Osteoblast (primary cell): ENCODE results near the gene UNC45B. TPM values are rescaled to one million over a fixed set of nuclear protein-coding genes. Genes with fewer than 3 reads are reported as not detected.
A peak's percentile ranks its signal among the peaks of the same experiment; 100 is the strongest.
"Not testable (repeated sequence)": the region's sequence is repeated elsewhere in the genome, so short reads cannot be mapped to it uniquely, and the experiment has no call there.

ENCODE experiments used
- DNase-seq: peaks from one replicate; pipeline ENCODE4 v3.0.0; 2011; ENCODE audit warnings: low spot score, mixed read lengths; ENCODE audit not compliant: insufficient read length; ENCODE audit errors: missing footprints
- H2AFZ ChIP-seq: 2 replicates; pipeline ENCODE4 v1.6.0; 2011; ENCODE audit warnings: mild to moderate bottlenecking, low read length
- H3K27ac ChIP-seq: 2 replicates; pipeline ENCODE4 v1.5.1; 2011; ENCODE audit warnings: mild to moderate bottlenecking, low read depth, low read length, moderate library complexity
- H3K27me3 ChIP-seq: 2 replicates; pipeline ENCODE4 v1.6.0; 2012; ENCODE audit warnings: mild to moderate bottlenecking, control low read depth, inconsistent platforms, low read length, moderate library complexity; ENCODE audit not compliant: insufficient read depth
- H3K36me3 ChIP-seq: 2 replicates; pipeline ENCODE4 v1.5.1; 2011; ENCODE audit warnings: mild to moderate bottlenecking, low read length, control low read depth, moderate library complexity; ENCODE audit not compliant: insufficient read depth
- H3K4me1 ChIP-seq: 2 replicates; pipeline ENCODE4 v1.5.1; 2011; ENCODE audit warnings: mild to moderate bottlenecking, low read length, control low read depth, moderate library complexity; ENCODE audit not compliant: insufficient read depth
- H3K4me2 ChIP-seq: 2 replicates; pipeline ENCODE4 v1.6.0; 2011; ENCODE audit warnings: mild to moderate bottlenecking, low read length; ENCODE audit not compliant: insufficient read depth
- H3K4me3 ChIP-seq: fragments of 200-600 bp; sonication (generic); 3 replicates; pipeline ENCODE4 v1.5.1; 2012; ENCODE audit warnings: mild to moderate bottlenecking, low read length, inconsistent platforms; ENCODE audit not compliant: insufficient read depth
- H3K79me2 ChIP-seq: 2 replicates; pipeline ENCODE4 v1.6.0; 2012; ENCODE audit warnings: mild to moderate bottlenecking, low read length, control low read depth, inconsistent platforms; ENCODE audit not compliant: insufficient read depth
- H3K9me3 ChIP-seq: 2 replicates; pipeline ENCODE4 v1.5.1; 2011; ENCODE audit warnings: low read depth, low read length, control low read depth
- H4K20me1 ChIP-seq: 2 replicates; pipeline ENCODE4 v1.6.0; 2012; ENCODE audit warnings: mild to moderate bottlenecking, low read length, control low read depth; ENCODE audit not compliant: insufficient read depth
- total RNA-seq: library from RNA; depleted of rRNA; stranded (reverse); fragments of >200 nt; gene quantifications from 2 replicates; pipeline ENCODE4 v1.2.3, GENCODE V29; 2012
- TF ChIP-seq, protein P1 (sequence below): IDR thresholded peaks from 2 replicates; pipeline ENCODE4 v1.5.1; 2011; ENCODE audit warnings: mild to moderate bottlenecking, low read depth, low read length, moderate library complexity; ENCODE audit errors: extremely low read depth

The UNC45B gene
- total RNA-seq, 1 donor: not detected

DNA sequence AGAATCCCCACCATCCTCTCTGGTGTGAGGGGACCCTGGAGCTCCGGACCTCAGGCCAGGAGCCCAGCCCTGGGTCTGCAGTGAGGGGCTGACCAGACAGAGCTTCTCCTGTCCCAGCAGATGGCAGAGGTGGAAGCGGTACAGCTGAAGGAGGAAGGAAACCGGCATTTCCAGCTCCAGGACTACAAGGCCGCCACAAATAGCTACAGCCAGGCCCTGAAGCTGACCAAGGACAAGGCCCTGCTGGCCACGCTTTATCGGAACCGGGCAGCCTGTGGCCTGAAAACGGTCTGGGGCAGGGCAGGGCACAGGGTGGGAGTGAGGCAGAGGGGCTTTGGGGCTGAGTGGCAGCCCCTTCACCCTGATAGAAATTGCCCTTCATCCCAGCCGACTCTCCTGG, 527 bp downstream of the UNC45B start:
- Histone ChIP-seq H3K36me3 (no peaks in the 10 kb centered on the region), H3K4me3 (no peak overlapping the region), H3K9me3 (no peaks in the 10 kb centered on the region), H3K27ac (no peak overlapping the region), H2AFZ (no peak overlapping the region), H3K27me3 (peaks cover 3% of the 10 kb centered on the region), H3K4me2 (no peak overlapping the region), H3K4me1 (no peaks in the 10 kb centered on the region), H4K20me1 (no peaks in the 10 kb centered on the region), H3K79me2 (no peaks in the 10 kb centered on the region)
- TF ChIP-seq, protein P1, sequence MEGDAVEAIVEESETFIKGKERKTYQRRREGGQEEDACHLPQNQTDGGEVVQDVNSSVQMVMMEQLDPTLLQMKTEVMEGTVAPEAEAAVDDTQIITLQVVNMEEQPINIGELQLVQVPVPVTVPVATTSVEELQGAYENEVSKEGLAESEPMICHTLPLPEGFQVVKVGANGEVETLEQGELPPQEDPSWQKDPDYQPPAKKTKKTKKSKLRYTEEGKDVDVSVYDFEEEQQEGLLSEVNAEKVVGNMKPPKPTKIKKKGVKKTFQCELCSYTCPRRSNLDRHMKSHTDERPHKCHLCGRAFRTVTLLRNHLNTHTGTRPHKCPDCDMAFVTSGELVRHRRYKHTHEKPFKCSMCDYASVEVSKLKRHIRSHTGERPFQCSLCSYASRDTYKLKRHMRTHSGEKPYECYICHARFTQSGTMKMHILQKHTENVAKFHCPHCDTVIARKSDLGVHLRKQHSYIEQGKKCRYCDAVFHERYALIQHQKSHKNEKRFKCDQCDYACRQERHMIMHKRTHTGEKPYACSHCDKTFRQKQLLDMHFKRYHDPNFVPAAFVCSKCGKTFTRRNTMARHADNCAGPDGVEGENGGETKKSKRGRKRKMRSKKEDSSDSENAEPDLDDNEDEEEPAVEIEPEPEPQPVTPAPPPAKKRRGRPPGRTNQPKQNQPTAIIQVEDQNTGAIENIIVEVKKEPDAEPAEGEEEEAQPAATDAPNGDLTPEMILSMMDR: no peak
- DNase-seq: no peak

DNA sequence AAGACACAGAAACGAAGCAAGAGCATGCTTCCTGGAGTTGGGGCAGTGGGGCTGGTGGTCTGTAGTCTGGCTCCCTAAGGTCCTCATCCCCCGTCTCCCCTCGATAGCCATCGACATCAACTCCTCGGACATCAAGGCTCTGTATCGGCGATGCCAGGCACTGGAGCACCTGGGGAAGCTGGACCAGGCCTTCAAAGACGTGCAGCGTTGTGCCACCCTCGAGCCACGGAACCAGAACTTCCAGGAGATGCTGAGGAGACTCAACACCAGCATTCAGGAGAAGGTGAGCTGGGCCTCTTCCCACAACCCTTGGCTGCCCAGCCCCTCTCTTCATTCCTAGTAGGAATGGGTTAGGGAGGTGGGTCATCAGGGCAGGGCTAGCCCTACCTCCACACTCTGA, 2.3 kb downstream of the UNC45B start:
- H3K36me3 ChIP-seq: no peaks in the 10 kb centered on the region
- no peak overlapping the region for H3K27ac ChIP-seq
- no peak for DNase-seq
- no peak overlapping the region for H3K4me3 ChIP-seq
- H3K79me2 ChIP-seq: no peaks in the 10 kb centered on the region
- no peaks in the 10 kb centered on the region for H4K20me1 ChIP-seq
- no peaks in the 10 kb centered on the region for H3K9me3 ChIP-seq
- TF ChIP-seq, protein P1: no peak
- H3K4me2 ChIP-seq: no peak overlapping the region
- peaks cover 6% of the 10 kb centered on the region for H3K27me3 ChIP-seq
- H2AFZ ChIP-seq: no peak overlapping the region
- H3K4me1 ChIP-seq: no peaks in the 10 kb centered on the region

DNA sequence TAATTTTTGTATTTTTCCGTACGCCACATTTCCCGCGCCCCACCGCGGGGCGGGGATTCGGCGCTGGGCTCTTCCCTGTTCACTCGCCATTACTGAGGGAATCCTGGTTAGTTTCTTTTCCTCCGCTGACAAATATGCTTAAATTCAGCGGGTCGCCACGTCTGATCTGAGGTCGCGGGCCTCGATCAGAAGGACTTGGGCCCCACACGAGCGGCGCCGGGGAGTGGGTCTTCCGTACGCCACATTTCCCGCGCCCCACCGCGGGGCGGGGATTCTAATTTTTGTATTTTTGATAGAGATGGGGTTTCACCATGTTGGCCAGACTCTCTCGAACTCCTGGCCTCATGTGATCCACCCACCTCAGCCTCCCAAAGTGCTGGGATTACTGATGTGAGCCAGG, 3.5 kb downstream of the UNC45B start:
- H3K36me3 ChIP-seq, H2AFZ ChIP-seq, H3K4me1 ChIP-seq, H3K79me2 ChIP-seq, H3K27ac ChIP-seq, H3K4me3 ChIP-seq, H3K27me3 ChIP-seq, H3K4me2 ChIP-seq, H3K9me3 ChIP-seq, H4K20me1 ChIP-seq: not testable (repeated sequence)
- DNase-seq: peak; percentile 30

DNA sequence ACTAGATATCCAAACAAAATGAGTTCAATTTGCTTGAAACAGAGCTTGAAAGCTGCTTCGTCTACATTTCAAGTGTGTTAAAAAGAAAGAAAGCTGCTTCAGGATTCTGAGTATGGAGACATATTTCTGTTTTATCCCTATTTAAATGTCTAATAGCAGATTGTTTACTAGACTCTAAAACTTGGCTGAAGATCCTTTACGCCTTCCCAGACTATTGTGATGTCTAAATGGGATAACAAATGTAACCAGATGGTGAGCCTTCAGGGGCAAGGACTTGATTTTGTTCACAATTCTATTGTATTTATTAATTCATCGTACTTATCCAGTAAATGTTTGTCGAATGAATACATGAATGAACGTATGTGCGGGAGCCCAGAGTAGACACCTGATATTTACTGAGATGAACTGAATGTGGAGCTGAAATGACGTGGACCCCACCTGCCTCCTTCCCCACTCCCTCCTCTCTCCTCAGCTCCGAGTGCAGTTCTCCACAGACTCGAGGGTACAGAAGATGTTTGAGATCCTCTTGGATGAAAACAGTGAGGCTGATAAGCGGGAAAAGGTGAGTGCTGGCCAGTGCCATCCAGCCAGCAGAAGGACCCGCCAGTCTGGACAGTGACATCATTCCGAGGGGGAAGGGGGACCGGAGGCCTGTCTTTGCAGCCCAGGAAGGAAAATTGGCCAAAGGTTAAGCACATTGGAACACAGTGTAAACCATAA, 5.0 kb downstream of the UNC45B start:
- Histone ChIP-seq H3K4me1 (no peaks in the 10 kb centered on the region), H2AFZ (no peak overlapping the region), H3K4me3 (no peak overlapping the region), H3K27me3 (peaks cover 9% of the 10 kb centered on the region), H3K4me2 (no peak overlapping the region), H3K79me2 (no peaks in the 10 kb centered on the region), H3K27ac (no peak overlapping the region), H4K20me1 (no peaks in the 10 kb centered on the region), H3K36me3 (no peaks in the 10 kb centered on the region), H3K9me3 (no peaks in the 10 kb centered on the region)
- TF ChIP-seq, protein P1: no peak
- DNase-seq: peak; percentile 72
